Measurements from ENCODE around the gene OPRL1. TPM values are rescaled to one million over a fixed set of nuclear protein-coding genes. Genes with fewer than 3 reads are reported as not detected.
A peak's percentile ranks its signal among the peaks of the same experiment; 100 is the strongest.

The OPRL1 gene
- total and polyA plus RNA-seq, 2 of the 8 experiments (the other 6 are each of a cell fraction or from before 2014, with no cell fraction given): 0.63 to 0.98 TPM

- peak within 1 kb of the TSS; percentile 78 to 94 for H3K4me2 ChIP-seq (ENCODE audit: insufficient read depth in 1 of 2, low read depth in 2 of 2, low read length in 2 of 2)
- peak within 1 kb of the TSS; percentile 36 for H4K5ac ChIP-seq (ENCODE audit: insufficient read length, low read depth, low read length)
- POLR2A ChIA-PET (ENCODE audit: partially characterized antibody): interaction anchor here (0.6 to 4.6 kb wide), 6 partner anchors 12 to 213 kb away, joined by 3 to 27 read pairs (median 4); partner anchors contain the start of gene TCEA2
- TF ChIP-seq POLR2AphosphoS5 (IDR thresholded peaks at IDR 0.05; ENCODE audit: low read depth, low read length) (no peak), HDAC2 (IDR thresholded peaks at IDR 0.05; ENCODE audit: borderline replicate concordance in 1 of 2, low read depth in 2 of 2, low read length in 2 of 2) (peak in 1 of 2 experiments; percentile 71; a peak in 1 of 4 replicates), BACH1 (IDR thresholded peaks at IDR 0.05; ENCODE audit: low read length) (peak; percentile 23; the same call in 1 of the 2 replicates), USF2 (IDR thresholded peaks at IDR 0.05; ENCODE audit: low read length) (no peak), MAX (IDR thresholded peaks at IDR 0.05) (peak; percentile 37; the same call in 1 of the 2 replicates), EGR1 (IDR thresholded peaks at IDR 0.05; ENCODE audit: borderline replicate concordance, low read depth, low read length) (no peak), KDM1A (IDR thresholded peaks at IDR 0.05; ENCODE audit: borderline replicate concordance, low read length) (peak; percentile 92)
These were observed 439 bp upstream of the OPRL1 start, which contains the start of gene RGS19 for GRCh38 chr20:64079273-64080012. TSS of gene RGS19 (minus strand) at chr20:64079518. CDS start at chr20:64076886, 2,632 bp downstream.

More at GRCh38 chr20:64079273-64080012, 439 bp upstream of the OPRL1 start, which contains the start of gene RGS19:
- Histone ChIP-seq H3K56ac (replicated peaks; ENCODE audit: insufficient read length, low read depth, low read length) (peak within 1 kb of the TSS; percentile 25), H2AK5ac (ENCODE audit: low read depth, low read length) (no peak within 1 kb of the TSS), H3K18ac (ENCODE audit: extremely low read depth, low read length) (peak within 1 kb of the TSS; percentile 93), H3K14ac (ENCODE audit: insufficient read length) (no peak within 1 kb of the TSS), H2BK120ac (replicated peaks; ENCODE audit: low read depth, low read length) (no peak within 1 kb of the TSS), H3K79me2 (ENCODE audit: control insufficient read depth in 1 of 2, insufficient read depth in 2 of 2, low read length in 2 of 2) (no peaks in the 10 kb centered on the region), H2AFZ (ENCODE audit: low read length) (peak within 1 kb of the TSS; percentile 94; the same call in 1 of the 2 replicates), H3K27me3 (replicated peaks in 1 of 4; ENCODE audit: control insufficient read depth in 3 of 4, extremely low read depth in 1 of 4, insufficient read depth in 3 of 4, low read length in 3 of 4) (peaks cover 2 to 36% (median 29%) of the 10 kb centered on the region in 4 experiments), H3K4me1 (replicated peaks in 1 of 4; ENCODE audit: control insufficient read depth in 3 of 4, insufficient read depth in 4 of 4, low read length in 3 of 4) (peaks cover 0 to 35% (median 18%) of the 10 kb centered on the region in 4 experiments; a peak in 6 of 7 replicates), H2BK12ac (ENCODE audit: low read depth, low read length) (peak within 1 kb of the TSS; percentile 80; the same call in 1 of the 2 replicates), H3K23me2 (ENCODE audit: low read depth, low read length) (peaks cover 22% of the 10 kb centered on the region; the same call in 1 of the 2 replicates), H3K23ac (ENCODE audit: insufficient read length) (no peak within 1 kb of the TSS), H3K36me3 (ENCODE audit: control insufficient read depth in 2 of 4, insufficient read depth in 4 of 4, low read length in 3 of 4) (no peaks in the 10 kb centered on the region), H2BK20ac (ENCODE audit: low read length) (no peak within 1 kb of the TSS), H3K4me3 (ENCODE audit: extremely low read depth in 1 of 4, insufficient read depth in 2 of 4, low read depth in 3 of 4, low read length in 4 of 4) (peak within 1 kb of the TSS; percentile 60 to 92 (median 71)), H4K8ac (ENCODE audit: extremely low read depth, insufficient read depth, low read length) (peak within 1 kb of the TSS; percentile 75), H3K27ac (ENCODE audit: low read depth, low read length) (no peak within 1 kb of the TSS; the same call in 1 of the 2 replicates), H3K9ac (replicated peaks in 1 of 4; ENCODE audit: extremely low read depth in 1 of 4, low read depth in 3 of 4, low read length in 3 of 4) (peak within 1 kb of the TSS in 2 of 4 experiments; percentile 18 to 61; a peak in 4 of 7 replicates), H2BK15ac (ENCODE audit: low read length) (no peak within 1 kb of the TSS), H2BK5ac (ENCODE audit: low read depth, low read length) (peak within 1 kb of the TSS; percentile 44; the same call in 1 of the 2 replicates), H3K4ac (replicated peaks; ENCODE audit: insufficient read length, low read depth, low read length) (peak within 1 kb of the TSS; percentile 73), H3K79me1 (ENCODE audit: low read depth, low read length) (no peaks in the 10 kb centered on the region), H4K91ac (replicated peaks; ENCODE audit: insufficient read length, low read length) (no peak within 1 kb of the TSS), H4K20me1 (replicated peaks in 1 of 2; ENCODE audit: control insufficient read depth in 1 of 2, insufficient read depth in 2 of 2, low read length in 2 of 2) (peaks cover 0 to under 1% of the 10 kb centered on the region in 2 experiments), H3K9me3 (ENCODE audit: insufficient read depth in 2 of 2, low read depth in 1 of 2, low read length in 1 of 2) (no peaks in the 10 kb centered on the region)
- 1% methylated on average over 22 of the region's 73 CpGs; no CpG with 5 or more reads in 1 of the 2 experiments for WGBS, 2 experiments (ENCODE audit: extremely low coverage in 1 of 2, insufficient coverage in 1 of 2, insufficient read length in 1 of 2, insufficient replicate concordance in 2 of 2, low coverage in 1 of 2, low lambda C conversion rate in 2 of 2, missing lambda C conversion rate in 1 of 2)
- no peak for FAIRE-seq
- CTCF ChIA-PET (ENCODE audit: partially characterized antibody): interaction anchor here (1.5 to 13.0 kb wide), 7 partner anchors 10 to 39 kb away, joined by 4 to 144 read pairs (median 17); partner anchors contain the start of genes SOX18 and TCEA2
- DNase-seq (ENCODE audit: low read depth in 1 of 2, low spot score in 2 of 2): peak in 1 of 2 experiments; percentile 86
